ENCODE measurements around the gene ILK.

Gene ILK

GRCh38 chr11:6638429-6638828, 34.9 kb downstream of the ILK start:
- no peak for DNase-seq

DNA sequence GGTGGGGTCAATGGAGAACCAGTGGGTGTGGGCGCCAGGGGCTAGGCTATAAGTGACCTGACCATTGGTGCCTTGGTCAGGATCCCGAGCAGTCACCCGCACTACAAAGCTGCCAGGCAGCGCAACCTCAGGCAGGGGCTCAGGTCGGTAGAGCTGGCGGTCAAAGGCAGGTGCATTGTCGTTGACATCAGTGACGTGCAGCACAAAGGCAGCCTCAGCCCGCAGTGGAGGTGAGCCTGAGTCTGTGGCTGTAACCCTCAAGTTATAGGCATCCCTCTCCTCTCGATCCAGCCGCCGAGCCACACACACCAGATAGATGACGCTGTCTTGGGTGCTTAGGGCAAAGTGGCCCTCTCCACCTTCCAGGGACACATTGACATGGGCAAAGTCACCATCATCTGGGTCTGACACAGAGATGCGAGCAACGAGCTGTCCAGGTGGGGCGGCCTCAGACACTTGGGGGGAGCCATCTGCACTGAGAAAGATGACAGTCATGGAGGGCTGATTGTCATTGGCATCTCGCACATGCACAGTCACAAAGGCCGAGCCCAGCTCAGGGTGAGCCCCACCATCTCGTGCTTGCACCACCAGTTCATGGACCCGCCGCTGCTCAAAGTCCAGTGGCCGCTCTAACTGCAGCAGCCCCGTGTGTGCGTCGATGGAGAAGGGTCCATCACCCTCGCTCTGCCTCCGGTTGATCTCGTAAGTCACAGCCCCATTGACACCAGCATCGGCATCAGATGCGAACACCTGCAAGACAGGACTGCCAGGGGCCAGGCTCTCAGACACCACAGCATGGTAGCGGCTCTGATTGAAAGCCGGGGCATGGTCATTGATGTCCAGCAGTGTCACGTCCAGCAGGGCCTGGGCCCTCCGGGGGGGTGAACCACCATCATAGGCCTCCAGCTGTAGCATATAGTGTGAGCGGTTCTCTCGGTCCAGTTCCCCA, 36.7 kb downstream of the ILK start:
- no peak for DNase-seq

- no peak for DNase-seq
These were observed 37.6 kb downstream of the ILK start for GRCh38 chr11:6640985-6641701.

DNA sequence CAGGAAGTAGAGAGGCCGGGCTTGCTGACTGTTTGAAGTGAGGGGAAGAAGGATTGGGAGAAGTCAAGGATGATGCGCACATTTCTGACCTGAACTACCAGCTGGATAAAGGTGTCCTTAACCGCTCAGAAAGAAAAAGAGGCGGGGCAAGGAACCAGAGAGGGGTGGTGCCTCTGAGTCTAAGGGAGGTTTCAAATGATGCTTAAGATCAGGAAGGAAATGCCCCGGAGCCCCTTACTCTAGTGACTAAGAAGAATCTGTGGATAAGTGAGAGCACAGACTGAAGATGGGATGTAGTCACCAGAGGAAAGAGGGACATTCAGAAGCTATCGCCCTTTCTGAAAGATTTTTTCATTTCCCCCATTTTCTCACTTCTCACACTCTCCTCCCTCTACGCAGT, 39.4 kb downstream of the ILK start:
- no peak for DNase-seq

GRCh38 chr11:6646071-6646470, 42.5 kb downstream of the ILK start:
- no peak for DNase-seq

- no peak for DNase-seq
These were observed 43.0 kb downstream of the ILK start for GRCh38 chr11:6646576-6646917.

DNA sequence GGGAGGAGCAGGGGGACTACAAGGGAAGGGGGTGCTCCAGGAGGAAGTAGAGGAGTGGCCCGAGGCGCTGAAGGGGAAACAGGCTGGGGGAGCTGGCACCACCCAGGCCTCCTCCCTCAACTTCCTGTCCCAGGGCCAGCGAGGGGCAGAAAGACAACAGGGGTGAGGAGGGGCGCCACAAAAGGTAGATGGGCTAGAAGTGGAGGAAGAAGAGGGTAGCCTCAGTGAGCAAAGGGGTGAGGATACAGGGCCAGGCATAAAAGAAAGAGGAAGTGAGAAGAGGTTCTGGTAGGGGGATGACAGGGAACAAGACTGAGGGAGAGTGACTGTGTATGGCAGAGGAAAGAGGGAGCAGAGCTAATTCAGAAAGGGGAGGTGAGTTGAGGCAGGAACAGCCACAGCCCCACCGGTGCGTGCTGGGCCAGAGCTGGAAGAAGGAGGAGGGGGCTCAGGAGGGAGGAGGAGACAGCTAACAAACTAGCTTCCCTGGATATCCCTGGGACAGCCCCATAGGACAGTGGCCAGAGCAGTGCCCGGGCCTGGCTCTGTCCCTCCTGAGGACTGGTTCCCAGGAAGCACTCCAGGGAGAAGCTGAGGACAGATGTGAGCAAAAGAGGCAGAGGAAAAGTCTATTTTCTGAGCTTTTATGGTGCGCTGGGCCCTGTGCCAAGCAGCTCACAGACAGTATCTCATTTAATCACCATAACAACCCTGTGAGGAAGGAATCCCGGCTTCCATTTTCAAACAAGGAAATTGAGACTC, 43.5 kb downstream of the ILK start:
- DNase-seq, result peak; percentile 68

DNA sequence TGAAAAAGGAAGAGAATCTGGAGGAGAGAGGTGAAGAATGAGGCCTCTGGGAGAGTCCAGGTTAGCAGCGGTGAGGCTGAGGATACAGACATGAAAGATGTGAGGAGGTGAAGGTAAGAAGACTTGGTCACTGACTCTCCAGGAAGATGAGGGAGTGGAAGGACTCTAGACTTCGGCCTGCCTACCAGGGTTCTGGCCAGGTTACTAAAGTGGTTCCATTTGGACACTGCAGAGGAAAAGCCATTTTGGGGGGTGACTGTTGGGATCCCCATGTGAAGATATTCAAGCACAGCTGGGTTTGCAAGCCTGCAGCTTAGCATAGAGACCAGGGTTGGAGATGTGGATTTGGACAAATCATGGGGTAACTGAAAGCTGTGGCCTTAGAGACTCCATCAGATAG, 44.3 kb downstream of the ILK start:
- no peak for DNase-seq

- DNase-seq, result no peak
These were observed 44.9 kb downstream of the ILK start for GRCh38 chr11:6648501-6648900.

DNA sequence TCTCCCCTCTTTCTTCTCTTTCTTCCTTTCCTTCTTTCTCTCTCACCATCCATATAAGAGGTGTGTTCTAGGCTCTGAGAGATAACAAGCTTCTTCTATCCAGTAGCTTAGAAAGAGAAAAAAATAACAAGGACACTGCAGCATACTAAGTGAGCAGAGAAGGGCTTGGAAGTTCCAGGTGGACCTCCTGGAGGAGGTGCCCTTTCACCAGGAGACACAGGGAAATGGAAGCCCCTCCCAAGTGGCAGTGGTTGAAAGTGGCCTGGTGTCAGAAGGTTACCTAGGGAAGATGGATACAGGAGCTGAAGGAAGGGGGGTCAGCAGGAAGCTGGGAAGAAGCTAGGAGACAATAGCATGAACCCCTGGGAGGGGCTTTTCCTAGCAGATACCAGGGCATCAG, 46.5 kb downstream of the ILK start:
- DNase-seq, result no peak

GRCh38 chr11:6650980-6651379, 47.4 kb downstream of the ILK start:
- no peak for DNase-seq

GRCh38 chr11:6652182-6652581, 48.6 kb downstream of the ILK start:
- no peak for DNase-seq

DNA sequence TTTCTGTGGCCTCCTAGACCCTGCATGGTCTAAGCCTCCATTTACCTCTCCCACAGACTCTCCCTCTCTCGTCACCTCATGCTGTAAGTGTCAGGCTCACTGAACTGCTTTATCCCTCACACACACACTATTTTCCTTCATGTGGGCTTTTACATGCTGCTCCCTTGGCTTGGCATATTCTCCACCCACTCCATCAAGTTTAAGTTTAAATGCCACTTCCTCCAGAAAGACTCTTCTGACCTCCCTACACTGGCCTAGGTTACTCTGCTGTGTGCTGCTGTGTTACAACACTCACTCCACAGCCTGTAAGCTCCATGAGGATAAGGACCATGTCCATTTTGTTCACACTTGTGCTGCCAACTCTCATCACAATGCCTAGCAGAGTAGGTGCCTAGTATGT, 49.5 kb downstream of the ILK start:
- no peak for DNase-seq

GRCh38 chr11:6653656-6654055, 50.1 kb downstream of the ILK start:
- no peak for DNase-seq

DNA sequence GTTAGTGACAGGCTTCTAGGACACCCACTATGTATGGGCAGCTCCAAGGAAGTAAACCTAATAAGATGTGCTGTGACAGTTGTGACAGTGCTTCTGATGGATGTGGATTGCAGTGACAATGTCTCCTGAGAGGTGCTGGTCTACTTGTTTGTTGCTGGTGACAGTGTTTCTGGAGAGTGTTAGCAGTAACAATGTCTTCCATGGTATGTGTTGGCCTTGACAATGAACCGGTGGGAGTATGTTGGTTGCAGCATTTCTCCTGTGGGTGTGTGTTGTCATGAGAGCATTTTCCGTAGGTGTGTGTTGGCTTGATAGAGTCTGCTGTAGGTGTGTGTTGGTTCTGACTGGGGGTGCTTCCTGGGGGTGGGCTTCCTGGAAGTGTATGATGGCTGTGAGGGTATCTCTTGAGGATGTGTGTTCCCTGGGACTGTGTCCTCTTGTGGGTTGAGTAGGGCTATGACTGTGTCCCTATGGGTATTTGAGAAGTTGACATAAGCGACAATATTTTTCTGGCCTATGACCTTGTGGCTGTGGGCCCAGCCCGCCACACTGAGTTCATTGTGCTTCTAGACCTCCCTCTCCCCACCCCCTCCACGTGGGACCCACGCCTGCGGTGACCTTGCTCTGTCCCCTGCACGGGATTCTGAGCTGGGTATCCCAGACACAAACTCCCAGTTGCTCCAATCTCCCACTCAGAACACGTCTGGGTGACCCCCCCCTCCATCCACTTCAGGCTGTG, 50.9 kb downstream of the ILK start:
- no peak for DNase-seq

GRCh38 chr11:6655020-6655789, 51.6 kb downstream of the ILK start:
- DNase-seq, result no peak

DNA sequence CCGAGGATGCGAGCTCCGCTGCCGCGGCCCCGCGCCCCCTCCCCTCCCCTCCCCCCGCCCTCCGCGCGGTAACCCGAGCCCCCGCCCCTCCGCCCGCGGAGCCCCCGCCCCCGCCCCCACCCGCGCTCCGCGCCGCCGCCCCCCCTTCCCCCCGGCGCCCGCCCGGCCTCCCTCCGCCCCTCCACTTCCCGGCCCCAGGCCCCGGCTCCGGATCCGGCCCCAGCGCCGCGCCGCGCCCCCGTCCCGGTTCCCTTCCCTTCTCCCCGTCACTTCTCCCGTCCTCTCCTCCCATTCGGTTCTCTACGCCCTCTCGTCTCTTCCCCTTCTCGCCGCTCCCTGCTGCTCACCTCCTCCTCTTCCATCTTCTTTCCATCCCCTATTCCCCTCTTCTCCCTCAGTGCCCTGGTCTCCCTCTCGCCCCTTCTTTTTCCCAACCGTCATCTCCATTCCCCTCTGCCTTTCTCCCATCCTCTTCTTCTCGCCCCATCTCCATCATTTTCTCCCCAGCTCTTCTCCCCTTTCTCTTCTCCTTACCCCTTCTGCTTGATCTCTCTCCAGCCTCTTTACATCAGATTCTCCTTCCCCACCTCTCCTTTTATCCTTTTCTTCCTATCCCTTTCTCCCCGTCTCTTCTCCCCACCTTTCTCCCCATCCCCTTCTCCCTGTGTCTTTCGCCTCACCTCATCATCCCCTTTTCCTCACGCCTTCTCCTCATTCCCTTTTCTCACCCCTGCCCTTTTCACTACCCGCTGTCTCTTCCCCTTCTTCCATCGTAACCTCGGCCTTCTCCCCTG, 52.4 kb downstream of the ILK start, which contains the start of gene DCHS1:
Gene DCHS1, minus strand, starts transcription at position 20 of the 794 bp plus-strand sequence. CDS start 14,196 bp downstream, outside the sequence.
- no peak for DNase-seq

- DNase-seq, result no peak
These were observed 53.0 kb downstream of the ILK start for GRCh38 chr11:6656584-6656915.

GRCh38 chr11:6656936-6657335, 53.4 kb downstream of the ILK start:
- no peak for DNase-seq

DNA sequence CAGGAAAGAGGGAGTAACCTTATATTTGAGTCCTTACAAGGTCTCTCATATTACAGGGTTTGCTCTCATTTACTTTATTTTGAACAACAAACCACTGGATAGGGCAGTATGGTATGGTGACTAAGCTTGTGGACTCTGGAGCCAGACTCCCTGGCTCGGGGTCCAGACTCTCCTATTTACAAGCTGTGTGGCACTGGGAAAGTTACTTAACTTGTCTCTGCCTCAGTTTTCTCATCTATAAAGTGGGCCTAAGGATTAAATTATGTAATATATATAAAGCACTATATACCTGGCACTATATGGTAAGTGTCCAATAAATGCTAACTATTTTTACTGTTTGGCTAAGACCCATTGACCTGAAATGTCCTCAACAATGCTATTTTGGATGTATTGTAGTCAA, 53.8 kb downstream of the ILK start:
- no peak for DNase-seq

- no peak for DNase-seq
These were observed 55.1 kb downstream of the ILK start for GRCh38 chr11:6658647-6659046.

All from GDM1 (cell line).